OCI-LY1 (cell line): ENCODE results near the gene GRK5.

Experiments used
- H2AFZ ChIP-seq: fragments of 200-600 bp; sonication (generic), shearing (Covaris generic); 2 replicates; pipeline ENCODE4 v1.6.0; 2014; ENCODE audit warnings: antibody characterized with exemption, mild to moderate bottlenecking, low read length
- H3F3A ChIP-seq: fragments of 200-600 bp; sonication (generic), shearing (Covaris generic); 2 replicates; pipeline ENCODE4 v1.6.0; 2014; ENCODE audit warnings: mild to moderate bottlenecking, antibody characterized with exemption, low read length, moderate library complexity; ENCODE audit not compliant: insufficient read depth
- H3K27ac ChIP-seq: fragments of 200-600 bp; sonication (generic); 2 replicates; pipeline ENCODE4 v1.5.1; 2014; ENCODE audit warnings: low read length, mixed run types, mild to moderate bottlenecking, low read depth; ENCODE audit not compliant: poor library complexity, severe bottlenecking
- H3K27me3 ChIP-seq: fragments of 200-600 bp; sonication (generic); 2 replicates; pipeline ENCODE4 v1.6.0; 2014; ENCODE audit warnings: antibody characterized with exemption, mild to moderate bottlenecking, low read length, moderate library complexity; ENCODE audit not compliant: insufficient read depth
- H3K36me3 ChIP-seq: fragments of 200-600 bp; sonication (generic); 2 replicates; pipeline ENCODE4 v1.6.1; 2014; ENCODE audit warnings: mild to moderate bottlenecking, antibody characterized with exemption, low read length, moderate library complexity, mixed read lengths; ENCODE audit not compliant: insufficient read depth
- H3K4me1 ChIP-seq: fragments of 200-600 bp; sonication (generic); 2 replicates; pipeline ENCODE4 v1.5.1; 2014; ENCODE audit warnings: mild to moderate bottlenecking, low read length, moderate library complexity; ENCODE audit not compliant: insufficient read depth, severe bottlenecking
- H3K4me2 ChIP-seq: fragments of 200-600 bp; sonication (generic), shearing (Covaris generic); 2 replicates; pipeline ENCODE4 v1.6.1; 2014; ENCODE audit warnings: low read length
- H3K4me3 ChIP-seq: fragments of 200-600 bp; sonication (generic); 2 replicates; pipeline ENCODE4 v1.5.1; 2014; ENCODE audit warnings: low read length, low read depth, mild to moderate bottlenecking, mixed read lengths; ENCODE audit not compliant: poor library complexity, severe bottlenecking
- H3K79me2 ChIP-seq: fragments of 200-600 bp; shearing (Covaris generic); 2 replicates; pipeline ENCODE4 v1.6.1; 2016; ENCODE audit warnings: mixed run types, low read length, mixed read lengths; ENCODE audit not compliant: insufficient read depth
- H3K9ac ChIP-seq: fragments of 200-600 bp; sonication (generic), shearing (Covaris generic); 2 replicates; pipeline ENCODE4 v1.6.1; 2014; ENCODE audit warnings: mild to moderate bottlenecking, low read length, mixed read lengths
- H3K9me2 ChIP-seq: fragments of 200-600 bp; sonication (generic), shearing (Covaris generic); 2 replicates; pipeline ENCODE4 v1.6.1; 2014; ENCODE audit warnings: low read depth, mild to moderate bottlenecking, low read length, mixed read lengths
- H3K9me3 ChIP-seq: fragments of 200-600 bp; shearing (Covaris generic); 2 replicates; pipeline ENCODE4 v1.6.1; 2014; ENCODE audit warnings: low read length, mixed read lengths
- H4K20me1 ChIP-seq: fragments of 200-600 bp; sonication (generic), shearing (Covaris generic); 2 replicates; pipeline ENCODE4 v1.6.0; 2016; ENCODE audit warnings: mild to moderate bottlenecking, low read length; ENCODE audit not compliant: insufficient read depth
- CTCF ChIP-seq: fragments of 200-600 bp; sonication (generic), shearing (Covaris generic); IDR thresholded peaks from 2 replicates; pipeline ENCODE4 v1.5.1; 2017; ENCODE audit warnings: mild to moderate bottlenecking, antibody characterized with exemption, low read length, moderate library complexity, mixed read lengths
- EZH2 ChIP-seq: fragments of 200-600 bp; sonication (generic), shearing (Covaris generic); IDR thresholded peaks from 2 replicates; pipeline ENCODE4 v1.8.0; 2017; ENCODE audit warnings: borderline replicate concordance, mixed run types, mild to moderate bottlenecking, antibody characterized with exemption, low read length, moderate library complexity, mixed read lengths

GRK5 gene

GRCh38 chr10:119241066-119241465 is 33.7 kb downstream of the GRK5 start:
- Histone ChIP-seq H3K9ac (no peak overlapping the region), H4K20me1 (no peaks in the 10 kb centered on the region), H3K4me2 (no peak overlapping the region), H3K27ac (no peak overlapping the region), H3K27me3 (no peaks in the 10 kb centered on the region; the same call in 1 of the 2 replicates), H3K9me2 (no peaks in the 10 kb centered on the region), H3K4me3 (no peak overlapping the region), H2AFZ (no peak overlapping the region), H3K79me2 (no peaks in the 10 kb centered on the region), H3K4me1 (no peaks in the 10 kb centered on the region), H3F3A (no peaks in the 10 kb centered on the region), H3K9me3 (no peaks in the 10 kb centered on the region), H3K36me3 (no peaks in the 10 kb centered on the region)
- no peak for TF ChIP-seq CTCF
- TF ChIP-seq EZH2: no peak

GRCh38 chr10:119242186-119242585 is 34.8 kb downstream of the GRK5 start:
- Histone ChIP-seq H3K36me3 (no peaks in the 10 kb centered on the region), H3K9me2 (no peaks in the 10 kb centered on the region), H3K27me3 (no peaks in the 10 kb centered on the region; the same call in 1 of the 2 replicates), H4K20me1 (no peaks in the 10 kb centered on the region), H3K27ac (no peak overlapping the region), H3K9me3 (no peaks in the 10 kb centered on the region), H3K9ac (no peak overlapping the region), H2AFZ (no peak overlapping the region), H3K79me2 (no peaks in the 10 kb centered on the region), H3F3A (no peaks in the 10 kb centered on the region), H3K4me2 (no peak overlapping the region), H3K4me1 (no peaks in the 10 kb centered on the region), H3K4me3 (no peak overlapping the region)
- TF ChIP-seq CTCF (no peak), EZH2 (no peak)

- H3K79me2 ChIP-seq: no peaks in the 10 kb centered on the region
- no peaks in the 10 kb centered on the region for H3K9me3 ChIP-seq
- H3K4me1 ChIP-seq: no peaks in the 10 kb centered on the region
- H4K20me1 ChIP-seq: no peaks in the 10 kb centered on the region
- TF ChIP-seq CTCF: no peak
- TF ChIP-seq EZH2: no peak
- no peaks in the 10 kb centered on the region for H3F3A ChIP-seq
- no peak overlapping the region for H3K9ac ChIP-seq
- no peaks in the 10 kb centered on the region; the same call in 1 of the 2 replicates for H3K27me3 ChIP-seq
- H3K9me2 ChIP-seq: no peaks in the 10 kb centered on the region
- H3K36me3 ChIP-seq: no peaks in the 10 kb centered on the region
- no peak overlapping the region for H3K4me2 ChIP-seq
- H3K27ac ChIP-seq: no peak overlapping the region
- H2AFZ ChIP-seq: no peak overlapping the region
- no peak overlapping the region for H3K4me3 ChIP-seq
Measured at GRCh38 chr10:119243488-119243887, 36.1 kb downstream of the GRK5 start.
